Ishikawa (cell line): ENCODE measurements around the gene SGMS1.

Experiments used
- CEBPB ChIP-seq: IDR thresholded peaks from 2 replicates; pipeline ENCODE4 v1.6.1; 2012
- EP300 ChIP-seq: IDR thresholded peaks from 2 replicates; pipeline ENCODE4 v1.6.1; 2012; ENCODE audit warnings: borderline replicate concordance
- RAD21 ChIP-seq: IDR thresholded peaks from 2 replicates; pipeline ENCODE4 v1.6.1; 2012; ENCODE audit warnings: low read depth
- TAF1 ChIP-seq: IDR thresholded peaks from 2 replicates; pipeline ENCODE4 v1.6.1; 2012; ENCODE audit warnings: low read depth, mild to moderate bottlenecking
- YY1 ChIP-seq: IDR thresholded peaks from 2 replicates; pipeline ENCODE4 v1.6.1; 2012; ENCODE audit warnings: low read depth
- ZBTB7A ChIP-seq: IDR thresholded peaks from 2 replicates; pipeline ENCODE4 v1.6.1; 2012; ENCODE audit warnings: low read depth
- TF ChIP-seq, protein P1 (sequence below): IDR thresholded peaks from 2 replicates; pipeline ENCODE4 v1.6.1; 2012; ENCODE audit warnings: low read depth, mild to moderate bottlenecking

- TF ChIP-seq, protein P1, sequence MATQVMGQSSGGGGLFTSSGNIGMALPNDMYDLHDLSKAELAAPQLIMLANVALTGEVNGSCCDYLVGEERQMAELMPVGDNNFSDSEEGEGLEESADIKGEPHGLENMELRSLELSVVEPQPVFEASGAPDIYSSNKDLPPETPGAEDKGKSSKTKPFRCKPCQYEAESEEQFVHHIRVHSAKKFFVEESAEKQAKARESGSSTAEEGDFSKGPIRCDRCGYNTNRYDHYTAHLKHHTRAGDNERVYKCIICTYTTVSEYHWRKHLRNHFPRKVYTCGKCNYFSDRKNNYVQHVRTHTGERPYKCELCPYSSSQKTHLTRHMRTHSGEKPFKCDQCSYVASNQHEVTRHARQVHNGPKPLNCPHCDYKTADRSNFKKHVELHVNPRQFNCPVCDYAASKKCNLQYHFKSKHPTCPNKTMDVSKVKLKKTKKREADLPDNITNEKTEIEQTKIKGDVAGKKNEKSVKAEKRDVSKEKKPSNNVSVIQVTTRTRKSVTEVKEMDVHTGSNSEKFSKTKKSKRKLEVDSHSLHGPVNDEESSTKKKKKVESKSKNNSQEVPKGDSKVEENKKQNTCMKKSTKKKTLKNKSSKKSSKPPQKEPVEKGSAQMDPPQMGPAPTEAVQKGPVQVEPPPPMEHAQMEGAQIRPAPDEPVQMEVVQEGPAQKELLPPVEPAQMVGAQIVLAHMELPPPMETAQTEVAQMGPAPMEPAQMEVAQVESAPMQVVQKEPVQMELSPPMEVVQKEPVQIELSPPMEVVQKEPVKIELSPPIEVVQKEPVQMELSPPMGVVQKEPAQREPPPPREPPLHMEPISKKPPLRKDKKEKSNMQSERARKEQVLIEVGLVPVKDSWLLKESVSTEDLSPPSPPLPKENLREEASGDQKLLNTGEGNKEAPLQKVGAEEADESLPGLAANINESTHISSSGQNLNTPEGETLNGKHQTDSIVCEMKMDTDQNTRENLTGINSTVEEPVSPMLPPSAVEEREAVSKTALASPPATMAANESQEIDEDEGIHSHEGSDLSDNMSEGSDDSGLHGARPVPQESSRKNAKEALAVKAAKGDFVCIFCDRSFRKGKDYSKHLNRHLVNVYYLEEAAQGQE: no peak
- TF ChIP-seq TAF1 (no peak), YY1 (no peak), CEBPB (no peak), ZBTB7A (no peak), RAD21 (no peak), EP300 (no peak)
Observed at GRCh38 chr10:50541317-50541716, 82.4 kb downstream of the SGMS1 start.
